ENCODE measurements around the gene STK39. TPM values are rescaled to one million over a fixed set of nuclear protein-coding genes. Genes with fewer than 3 reads are reported as not detected.

STK39 gene
- total RNA-seq, 1 experiment from 2014 or later: 15.9 TPM

- TF ChIP-seq CTCF (conservative IDR thresholded peaks at IDR 0.05; ENCODE audit: low read depth, low read length) (no peak), EZH2 (IDR thresholded peaks at IDR 0.05; ENCODE audit: borderline replicate concordance, low read depth, low read length, poor library complexity, severe bottlenecking) (no peak)
- H3K27ac ChIP-seq (ENCODE audit: low read depth, low read length, poor library complexity, severe bottlenecking): no peak overlapping the region
- H3K27me3 ChIP-seq (replicated peaks; ENCODE audit: insufficient read depth, low read depth, low read length, poor library complexity): no peaks in the 10 kb centered on the region
- no peak overlapping the region for H3K4me3 ChIP-seq (ENCODE audit: low read depth, low read length, poor library complexity, severe bottlenecking)
- no peak for DNase-seq (ENCODE audit: low spot score)
- intact Hi-C loops (cut with micrococcal nuclease; ENCODE audit: unreplicated experiment): no loop called here
- no peaks in the 10 kb centered on the region for H3K4me1 ChIP-seq (ENCODE audit: insufficient read depth, low read length, poor library complexity, severe bottlenecking)
- CTCF ChIA-PET: no interaction called here
- POLR2A ChIA-PET (ENCODE audit: low non-redundant PET): no interaction called here
- no peaks in the 10 kb centered on the region for H3K9me3 ChIP-seq (ENCODE audit: low read depth, low read length, poor library complexity, severe bottlenecking)
- H3K36me3 ChIP-seq (ENCODE audit: insufficient read depth, low read length, poor library complexity, severe bottlenecking): no peaks in the 10 kb centered on the region
- no TSS peak for BruUV-seq (replicated peaks)
Observed at GRCh38 chr2:167945660-167946368, 301.6 kb downstream of the STK39 start.

GRCh38 chr2:167944825-167945659, 302.4 kb downstream of the STK39 start:
- ChIA-PET CTCF (no interaction called here), POLR2A (ENCODE audit: low non-redundant PET) (no interaction called here)
- Histone ChIP-seq H3K9me3 (ENCODE audit: low read depth, low read length, poor library complexity, severe bottlenecking) (no peaks in the 10 kb centered on the region), H3K27me3 (replicated peaks; ENCODE audit: insufficient read depth, low read depth, low read length, poor library complexity) (no peaks in the 10 kb centered on the region), H3K4me1 (ENCODE audit: insufficient read depth, low read length, poor library complexity, severe bottlenecking) (no peaks in the 10 kb centered on the region), H3K36me3 (ENCODE audit: insufficient read depth, low read length, poor library complexity, severe bottlenecking) (no peaks in the 10 kb centered on the region), H3K4me3 (ENCODE audit: low read depth, low read length, poor library complexity, severe bottlenecking) (no peak overlapping the region), H3K27ac (ENCODE audit: low read depth, low read length, poor library complexity, severe bottlenecking) (no peak overlapping the region)
- no peak for TF ChIP-seq CTCF (conservative IDR thresholded peaks at IDR 0.05; ENCODE audit: low read depth, low read length)
- no peak for TF ChIP-seq EZH2 (IDR thresholded peaks at IDR 0.05; ENCODE audit: borderline replicate concordance, low read depth, low read length, poor library complexity, severe bottlenecking)
- intact Hi-C loops (cut with micrococcal nuclease; ENCODE audit: unreplicated experiment): no loop called here
- no TSS peak for BruUV-seq (replicated peaks)
- DNase-seq (ENCODE audit: low spot score): no peak

- no peaks in the 10 kb centered on the region for H3K4me1 ChIP-seq (ENCODE audit: insufficient read depth, low read length, poor library complexity, severe bottlenecking)
- no peaks in the 10 kb centered on the region for H3K36me3 ChIP-seq (ENCODE audit: insufficient read depth, low read length, poor library complexity, severe bottlenecking)
- CTCF ChIA-PET: no interaction called here
- TF ChIP-seq CTCF (conservative IDR thresholded peaks at IDR 0.05; ENCODE audit: low read depth, low read length) (no peak), EZH2 (IDR thresholded peaks at IDR 0.05; ENCODE audit: borderline replicate concordance, low read depth, low read length, poor library complexity, severe bottlenecking) (no peak)
- H3K27me3 ChIP-seq (replicated peaks; ENCODE audit: insufficient read depth, low read depth, low read length, poor library complexity): no peaks in the 10 kb centered on the region
- H3K4me3 ChIP-seq (ENCODE audit: low read depth, low read length, poor library complexity, severe bottlenecking): no peak overlapping the region
- H3K9me3 ChIP-seq (ENCODE audit: low read depth, low read length, poor library complexity, severe bottlenecking): no peaks in the 10 kb centered on the region
- BruUV-seq (replicated peaks): no TSS peak
- DNase-seq (ENCODE audit: low spot score): peak; percentile 37
- H3K27ac ChIP-seq (ENCODE audit: low read depth, low read length, poor library complexity, severe bottlenecking): no peak overlapping the region
- intact Hi-C loops (cut with micrococcal nuclease; ENCODE audit: unreplicated experiment): no loop called here
- POLR2A ChIA-PET (ENCODE audit: low non-redundant PET): no interaction called here
Observed at GRCh38 chr2:167943897-167944296, 303.5 kb downstream of the STK39 start.

Measured in A673 (cell line).